Stimulated activated naive CD4-positive, alpha-beta T cell treated with Interleukin-2 at 50 U/mL for 16 hours (primary cell): Measurements from ENCODE around the gene DCAF12.
"Not testable (repeated sequence)": the region's sequence is repeated elsewhere in the genome, so short reads cannot be mapped to it uniquely, and the experiment has no call there.

ENCODE experiments used
- DNase-seq: peaks from one replicate; lab custom pipeline; 2025; lab: John Stamatoyannopoulos, UW

The DCAF12 gene

DNA sequence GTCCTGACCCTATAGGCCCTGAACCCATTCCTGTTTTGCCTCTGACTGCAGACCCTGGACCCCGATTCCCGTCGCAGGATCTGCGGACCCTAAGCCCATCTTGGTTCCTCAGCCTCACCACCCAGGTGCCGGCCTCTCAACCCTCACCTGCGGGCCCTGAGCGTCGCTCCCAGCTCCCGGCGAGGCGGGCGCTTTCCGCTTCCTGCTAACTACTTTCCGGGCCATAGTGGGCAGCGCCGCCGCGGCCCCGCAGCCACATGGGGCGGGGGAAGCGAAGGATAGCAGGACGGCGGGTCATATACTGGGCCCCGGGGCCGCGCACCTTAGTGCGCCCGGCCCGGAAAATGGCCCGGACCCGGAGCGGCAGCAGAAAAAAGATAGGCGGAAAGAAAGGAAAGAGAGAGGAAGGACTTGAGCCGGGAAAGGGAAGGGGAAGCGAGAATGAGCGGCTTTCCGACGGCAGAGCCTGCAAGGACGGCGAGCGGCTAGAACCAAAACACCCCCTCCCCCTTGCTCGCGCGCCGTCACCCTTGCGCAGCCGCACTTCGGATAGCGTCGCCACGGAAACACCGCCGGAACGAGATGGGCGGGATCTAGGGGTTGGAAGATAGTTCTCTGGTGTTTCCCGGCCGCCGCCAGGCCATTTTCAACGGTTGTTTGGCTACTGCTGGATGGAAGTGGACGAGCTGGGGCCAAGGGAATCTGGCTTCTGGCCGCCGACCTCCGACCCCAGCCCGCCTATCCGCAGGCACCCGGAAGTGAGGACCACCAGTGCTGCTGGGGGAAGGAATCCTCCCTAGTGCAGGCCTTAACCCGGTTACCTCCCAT, at the start of gene DCAF12:
TSS of gene DCAF12 (minus strand) at position 492 of the 828 bp plus-strand sequence. CDS start at position 225, 267 bp downstream.
- DNase-seq, result peak; percentile 85

GRCh38 chr9:34176089-34176488, 49.6 kb upstream of the DCAF12 start:
- no peak for DNase-seq

GRCh38 chr9:34171753-34172535, 45.4 kb upstream of the DCAF12 start:
- DNase-seq, result peak; percentile 18

- DNase-seq, result no peak
Measured at GRCh38 chr9:34170237-34170991, 43.9 kb upstream of the DCAF12 start.

DNA sequence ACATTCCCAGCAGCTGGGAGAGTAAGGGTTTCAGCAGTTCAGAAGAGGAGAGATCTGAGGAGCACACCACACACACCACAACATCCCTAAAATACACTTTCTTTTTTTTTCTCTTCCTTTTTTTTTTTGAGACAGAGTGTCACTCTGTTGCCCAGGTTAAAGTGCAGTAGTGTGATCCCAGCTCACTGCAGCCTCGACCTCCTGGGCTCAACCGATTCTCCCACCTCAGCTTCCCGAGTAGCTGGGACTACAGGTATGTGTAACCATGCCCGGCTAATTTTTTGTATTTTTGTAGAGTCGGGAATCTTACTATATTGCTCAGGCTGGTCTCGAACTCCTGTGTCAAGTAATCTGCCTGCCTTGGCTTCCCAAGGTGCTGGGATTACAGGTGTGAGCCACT, 42.6 kb upstream of the DCAF12 start:
- no peak for DNase-seq

- no peak for DNase-seq
Measured at GRCh38 chr9:34163434-34163833, 36.9 kb upstream of the DCAF12 start.

GRCh38 chr9:34158362-34158869, 31.9 kb upstream of the DCAF12 start:
- no peak for DNase-seq

DNA sequence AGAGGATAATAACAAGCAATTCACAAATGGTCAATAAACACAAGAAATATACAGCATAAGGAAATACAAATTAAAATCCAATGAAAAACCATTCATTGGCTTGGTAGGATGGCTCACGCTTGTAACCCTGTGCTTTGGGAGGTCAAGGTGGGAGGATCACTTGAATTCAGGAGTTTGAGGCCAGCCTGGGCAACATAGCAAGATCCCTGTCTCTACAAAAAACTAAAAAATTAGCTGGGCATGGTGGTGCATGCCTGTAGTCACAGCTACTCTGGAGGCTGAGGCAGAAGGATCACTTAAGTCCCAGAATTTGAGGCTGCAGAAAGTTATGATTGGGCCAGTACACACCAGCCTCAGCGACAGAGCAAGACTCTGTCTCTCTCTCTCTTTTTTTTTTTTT, 31.4 kb upstream of the DCAF12 start:
- DNase-seq, result no peak

DNA sequence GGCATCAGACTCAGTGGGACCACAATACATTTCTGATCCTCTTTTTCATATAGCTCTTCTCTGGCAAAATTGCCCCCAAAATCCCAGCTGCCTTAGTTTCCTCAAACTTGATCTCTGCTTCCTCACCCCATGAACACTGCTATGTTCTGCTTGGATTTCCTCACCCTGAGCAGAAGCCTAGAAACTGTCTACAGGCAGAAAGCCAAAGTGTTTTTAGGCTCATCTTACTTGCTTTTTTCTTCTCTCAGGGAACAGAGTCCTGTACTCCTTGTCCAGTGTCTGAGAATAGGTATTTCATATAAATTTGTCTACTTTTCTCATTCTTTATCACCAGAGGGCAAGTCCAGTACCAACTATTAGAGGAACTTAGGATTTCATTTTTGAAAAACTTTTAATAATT, 30.8 kb upstream of the DCAF12 start:
- DNase-seq, result no peak

DNA sequence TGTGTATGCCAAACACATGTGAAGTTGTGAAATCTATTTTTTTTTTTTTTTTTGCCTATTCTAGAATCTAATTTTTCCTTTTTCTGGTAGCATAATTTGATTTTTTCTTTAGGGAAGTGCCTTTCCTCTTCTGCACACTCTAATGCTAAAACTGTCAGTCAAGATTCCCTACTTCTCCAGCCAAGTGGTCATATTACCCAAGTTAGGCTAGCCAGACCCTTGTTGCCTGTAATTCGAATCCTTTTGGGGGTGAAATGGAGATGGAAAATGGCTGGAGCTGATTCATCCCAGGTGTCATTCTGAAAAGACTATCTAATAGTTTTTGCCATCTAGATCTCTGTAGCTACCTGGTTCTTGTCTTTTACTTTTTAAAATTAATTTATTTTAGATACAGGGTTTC, 27.6 kb upstream of the DCAF12 start:
- no peak for DNase-seq

DNA sequence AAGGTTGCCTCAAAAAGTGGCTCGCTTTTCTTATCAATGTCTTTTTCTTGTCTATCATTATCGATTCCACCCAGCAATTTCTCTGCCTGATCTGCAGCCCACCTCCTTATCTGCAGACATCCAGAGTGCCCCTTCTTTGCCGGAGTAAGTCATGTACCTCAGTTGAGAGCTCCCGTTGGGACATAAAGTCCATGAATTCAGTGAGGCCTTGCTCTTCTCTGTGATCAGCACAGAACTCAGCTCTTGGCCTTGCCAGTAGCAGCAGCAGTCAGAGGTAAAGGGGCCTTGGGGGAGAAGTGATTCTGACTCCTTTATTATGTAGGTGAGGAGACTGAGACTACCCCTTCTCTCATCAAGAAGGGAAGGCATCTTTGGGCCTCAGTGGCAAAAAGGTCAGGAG, 24.9 kb upstream of the DCAF12 start:
- no peak for DNase-seq

DNA sequence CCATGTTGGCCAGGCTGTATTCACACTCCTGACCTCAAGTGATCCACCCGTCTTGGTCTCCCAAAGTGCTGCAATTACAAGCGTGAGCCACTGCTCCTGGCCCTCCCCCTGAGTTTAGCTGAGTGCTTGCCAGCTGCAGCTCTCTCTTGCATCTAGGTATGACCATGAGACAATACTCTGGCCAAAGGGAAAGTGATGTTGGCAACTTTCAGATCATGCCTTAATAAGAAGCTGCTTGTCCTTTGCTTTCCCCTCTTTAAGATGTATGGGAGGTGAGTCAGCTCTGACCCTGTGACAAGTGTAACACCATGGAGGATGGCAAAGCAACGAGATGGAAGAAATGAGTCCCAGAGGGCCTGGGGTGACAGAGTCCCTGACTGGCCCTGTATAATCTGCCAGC, 18.7 kb upstream of the DCAF12 start:
- DNase-seq, result no peak

DNA sequence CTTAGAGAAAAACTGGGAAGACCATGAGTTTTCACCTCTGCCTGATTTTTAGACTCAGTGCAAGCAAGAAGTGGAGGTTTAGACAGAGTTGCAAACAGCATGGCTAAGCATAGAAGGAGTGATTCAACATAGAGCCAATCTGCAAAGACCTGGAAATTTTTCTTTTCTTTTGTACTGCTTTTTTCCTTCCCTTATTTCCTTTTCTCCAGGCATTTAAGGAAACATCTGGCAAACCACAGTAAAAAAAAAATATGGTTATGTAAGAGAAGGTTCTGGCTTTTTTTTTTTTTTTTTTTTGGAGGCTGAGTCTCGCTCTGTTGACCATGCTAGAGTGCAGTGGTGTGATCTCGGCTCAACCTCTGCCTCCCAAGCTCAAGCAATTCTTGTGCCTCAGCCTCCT, 16.6 kb upstream of the DCAF12 start:
- DNase-seq, result no peak

- DNase-seq, result no peak
Measured at GRCh38 chr9:34140853-34141252, 14.4 kb upstream of the DCAF12 start.

GRCh38 chr9:34139477-34140146, 13.1 kb upstream of the DCAF12 start:
- DNase-seq, result no peak

- DNase-seq, result not testable (repeated sequence)
Measured at GRCh38 chr9:34138644-34139043, 12.1 kb upstream of the DCAF12 start.

DNA sequence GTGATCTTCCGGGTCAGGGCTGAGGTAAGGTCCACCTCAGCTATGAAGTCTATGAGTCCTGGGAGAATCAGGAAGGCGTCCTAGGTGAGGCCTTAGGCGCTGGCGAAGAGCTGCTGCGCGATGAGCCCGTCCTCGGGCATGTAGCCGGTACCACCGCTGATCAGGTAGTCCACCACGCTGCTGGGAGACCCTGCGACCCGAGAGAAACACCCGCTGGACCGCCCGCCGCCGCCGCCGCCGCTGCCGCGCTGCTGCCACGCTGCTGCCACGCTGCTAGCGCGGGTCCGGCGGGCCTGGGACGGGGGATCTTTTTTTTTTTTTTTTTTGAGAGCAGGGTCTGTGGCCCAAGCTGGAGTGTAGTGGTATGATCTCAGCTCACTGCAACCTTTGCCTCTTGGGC, 8.0 kb upstream of the DCAF12 start:
- DNase-seq, result no peak

GRCh38 chr9:34133436-34133949, 7.0 kb upstream of the DCAF12 start:
- no peak for DNase-seq

DNA sequence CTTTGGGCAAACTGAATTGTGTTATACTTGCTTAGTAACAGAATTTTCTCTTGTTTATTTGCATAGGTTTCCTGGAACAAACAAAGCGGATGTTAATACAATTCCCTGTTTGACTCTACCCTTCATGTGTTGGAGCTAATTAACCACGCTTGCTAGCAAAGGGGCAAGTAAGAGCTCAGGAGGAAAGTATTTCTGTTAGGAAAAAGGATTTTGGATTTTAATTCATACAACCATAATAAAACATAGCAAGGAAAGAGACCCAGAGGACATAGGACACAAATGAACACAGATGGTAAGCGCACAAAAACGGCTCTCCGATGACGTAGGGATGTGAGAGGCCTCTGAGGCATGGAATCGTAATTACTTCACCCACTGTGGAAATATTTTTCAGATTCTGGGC, 5.1 kb upstream of the DCAF12 start:
- no peak for DNase-seq

DNA sequence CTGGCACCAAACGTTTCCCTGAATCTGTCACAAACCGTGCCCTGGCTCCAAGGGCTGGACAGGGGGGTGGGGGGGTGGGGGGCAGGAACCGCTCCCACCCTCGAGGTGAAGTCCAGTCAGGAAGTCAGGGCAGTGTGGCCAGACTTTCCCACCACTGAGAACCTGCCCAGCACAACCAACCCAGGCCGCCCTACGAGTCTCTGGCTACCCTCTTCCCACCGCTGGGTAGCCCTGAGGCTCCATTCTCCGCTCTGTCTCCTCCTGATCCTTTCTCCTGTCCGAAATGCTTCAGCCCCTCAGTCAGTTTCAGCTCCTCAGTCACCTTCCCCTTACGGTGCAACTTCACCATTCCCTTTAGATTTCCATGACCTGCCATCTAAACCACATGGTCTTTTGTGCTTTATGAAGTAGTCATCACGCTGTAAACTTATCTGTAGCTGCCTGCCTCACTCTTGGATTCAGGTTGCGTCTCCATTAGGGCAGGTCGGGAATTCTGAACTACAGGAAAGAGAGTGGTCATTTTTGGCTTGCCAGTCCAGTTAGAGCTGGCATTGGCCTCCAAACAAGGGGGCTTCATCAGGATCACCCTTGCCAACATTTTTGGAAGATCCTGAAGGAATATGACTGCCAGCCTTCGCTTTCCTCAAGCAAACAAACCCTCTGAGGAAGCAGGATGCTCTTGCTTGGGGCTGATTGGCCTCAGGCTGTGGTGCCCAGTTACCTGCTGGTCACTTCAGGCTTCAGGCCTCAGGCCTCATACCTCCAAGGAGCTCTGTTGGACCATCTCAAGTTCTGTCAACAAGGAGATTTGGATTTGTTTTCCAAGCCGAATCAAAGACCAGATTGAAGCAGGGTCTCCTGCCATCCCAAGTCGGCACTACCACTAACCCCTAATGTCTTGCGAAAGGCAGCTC, 794 bp upstream of the DCAF12 start:
- no peak for DNase-seq
